B cell (primary cell): Measurements from ENCODE around the gene RTN4.

Experiments used
- CTCF ChIP-seq: fragments of 200-600 bp; IDR thresholded peaks from one replicate; pipeline ENCODE4 v1.8.0; 2022; ENCODE audit warnings: antibody characterized with exemption, mild to moderate bottlenecking
- EZH2 ChIP-seq: IDR thresholded peaks from 2 replicates; pipeline ENCODE4 v1.6.1; 2012; ENCODE audit warnings: borderline replicate concordance, low read depth, mild to moderate bottlenecking, moderate library complexity, low read length; ENCODE audit not compliant: insufficient read depth, poor library complexity, severe bottlenecking

- no peak for TF ChIP-seq CTCF
- no peak for TF ChIP-seq EZH2
These were observed 40.5 kb upstream of the RTN4 start for GRCh38 chr2:55090702-55091101.
